AG08395 (cell line): ENCODE data around the gene CYB5R3.
"Not testable (repeated sequence)": the region's sequence is repeated elsewhere in the genome, so short reads cannot be mapped to it uniquely, and the experiment has no call there.

Experiments used
- DNase-seq: peaks from one replicate; pipeline ENCODE4 v3.0.0; 2012; ENCODE audit warnings: mixed read lengths, low spot score

Gene CYB5R3

DNA sequence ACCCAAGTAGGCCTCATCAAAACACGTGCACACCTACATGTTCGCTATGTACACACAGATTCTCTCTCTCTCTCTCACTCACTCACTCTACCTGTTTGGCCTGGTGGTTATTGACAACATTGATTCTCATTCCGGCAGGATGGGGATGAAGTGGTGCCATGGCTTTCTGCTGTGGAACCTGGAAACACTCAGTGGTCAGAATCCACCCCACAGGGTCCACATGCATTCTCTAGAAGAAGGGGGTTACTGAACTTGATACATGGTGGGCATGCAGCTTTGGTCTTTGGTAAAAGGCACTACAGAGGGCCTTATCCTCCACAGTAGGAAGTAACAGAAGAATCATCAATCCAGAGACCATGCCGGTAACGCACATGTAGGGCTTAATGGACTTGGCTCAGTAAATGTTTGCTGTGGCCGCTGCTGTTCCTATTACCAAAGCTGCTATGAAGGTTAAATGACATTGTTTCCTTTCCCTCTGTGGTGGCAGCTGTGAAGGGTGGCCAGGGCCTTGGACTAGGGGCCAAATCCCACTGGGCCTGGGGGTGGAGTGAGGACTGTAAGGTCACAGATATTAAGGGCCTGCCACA is 47.2 kb downstream of the CYB5R3 start:
- no peak for DNase-seq

DNA sequence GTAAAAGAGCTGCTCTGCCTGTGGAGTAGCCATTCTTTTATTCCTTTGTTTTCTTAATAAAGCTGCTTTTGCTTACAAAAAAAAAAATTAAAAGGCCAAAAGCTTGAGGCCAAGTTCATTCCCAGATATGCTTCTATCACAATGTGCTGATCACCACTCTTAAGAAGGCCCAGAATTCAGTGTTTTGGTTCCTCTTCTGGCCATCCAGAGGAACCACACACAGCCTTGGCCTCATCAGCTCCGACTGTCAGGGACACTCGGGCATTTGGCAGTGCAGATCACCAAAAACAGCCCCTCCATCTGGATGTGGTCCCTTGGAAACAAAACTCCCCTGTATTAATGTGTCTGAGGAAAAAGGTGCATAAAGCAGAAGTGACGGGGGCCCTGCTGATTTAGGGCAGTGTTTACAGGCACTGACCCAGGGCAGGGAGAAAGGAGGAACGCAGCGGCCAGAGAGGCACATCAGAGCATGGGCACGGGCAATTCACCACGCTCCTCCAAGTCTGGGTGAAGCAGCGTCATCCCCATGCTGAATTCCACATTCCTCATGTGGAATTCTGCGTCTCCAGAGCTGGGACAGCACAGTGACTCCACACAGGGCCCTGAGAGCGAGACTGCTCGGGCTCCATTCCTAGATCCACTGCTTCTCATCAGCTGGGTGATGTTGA is 52.2 kb downstream of the CYB5R3 start:
- no peak for DNase-seq

DNA sequence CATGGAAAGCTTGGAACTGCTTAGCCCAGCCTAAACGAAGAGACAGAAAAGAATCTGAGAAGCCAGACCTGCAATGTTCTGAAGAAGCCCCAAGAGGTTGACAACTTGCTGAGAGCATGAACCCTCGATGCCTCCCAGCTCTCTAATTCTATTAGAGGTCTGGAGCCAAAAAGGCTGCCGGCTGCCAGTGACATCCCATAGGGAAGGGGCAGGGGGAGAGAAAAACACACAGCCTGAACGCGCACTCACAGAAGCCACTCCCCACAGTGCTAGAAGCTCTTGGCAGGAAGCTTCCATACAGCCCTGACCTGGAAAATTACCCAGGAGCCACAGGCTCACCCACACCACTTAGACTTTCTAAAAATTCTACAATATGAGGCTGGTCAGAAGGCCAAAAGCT is 52.9 kb downstream of the CYB5R3 start:
- DNase-seq, result no peak

DNA sequence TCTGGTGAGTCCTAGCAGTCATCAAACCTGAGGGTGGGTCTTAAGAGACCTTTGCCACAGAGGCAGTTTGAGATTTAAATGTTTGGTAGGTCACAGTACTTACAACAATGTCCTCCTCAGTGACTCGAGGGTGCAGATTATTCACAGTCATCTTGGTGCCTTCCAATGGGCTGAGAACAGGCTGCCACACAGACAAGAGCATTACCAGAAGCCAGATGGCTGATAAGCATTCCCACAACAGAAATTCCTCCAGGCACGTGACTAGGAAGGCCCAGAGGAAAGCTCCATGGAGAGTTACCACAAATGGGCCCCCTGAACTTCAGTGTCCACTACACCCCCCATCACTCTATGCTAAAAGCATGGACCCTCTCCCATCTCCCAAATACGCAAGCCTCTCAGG is 53.8 kb downstream of the CYB5R3 start:
- DNase-seq, result no peak

DNA sequence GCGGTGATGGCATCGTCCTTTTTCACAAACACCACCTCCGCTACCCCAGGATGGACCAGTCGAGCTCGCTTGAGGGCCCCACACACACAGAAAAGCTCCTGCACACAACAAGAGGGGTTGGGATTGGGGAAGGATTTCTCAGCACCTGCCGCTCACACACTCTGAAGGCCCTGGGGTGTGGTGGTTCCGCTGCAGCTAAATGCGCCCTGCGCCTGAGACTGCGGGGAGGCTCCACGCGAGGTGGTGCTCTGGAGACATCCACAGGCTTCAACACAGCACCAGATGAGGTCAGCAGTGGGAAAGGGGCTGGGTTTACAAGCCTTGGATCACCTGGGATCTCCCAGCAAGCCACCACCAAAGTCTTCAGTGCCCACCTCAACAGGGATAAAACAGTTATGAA is 57.2 kb downstream of the CYB5R3 start:
- no peak for DNase-seq

DNA sequence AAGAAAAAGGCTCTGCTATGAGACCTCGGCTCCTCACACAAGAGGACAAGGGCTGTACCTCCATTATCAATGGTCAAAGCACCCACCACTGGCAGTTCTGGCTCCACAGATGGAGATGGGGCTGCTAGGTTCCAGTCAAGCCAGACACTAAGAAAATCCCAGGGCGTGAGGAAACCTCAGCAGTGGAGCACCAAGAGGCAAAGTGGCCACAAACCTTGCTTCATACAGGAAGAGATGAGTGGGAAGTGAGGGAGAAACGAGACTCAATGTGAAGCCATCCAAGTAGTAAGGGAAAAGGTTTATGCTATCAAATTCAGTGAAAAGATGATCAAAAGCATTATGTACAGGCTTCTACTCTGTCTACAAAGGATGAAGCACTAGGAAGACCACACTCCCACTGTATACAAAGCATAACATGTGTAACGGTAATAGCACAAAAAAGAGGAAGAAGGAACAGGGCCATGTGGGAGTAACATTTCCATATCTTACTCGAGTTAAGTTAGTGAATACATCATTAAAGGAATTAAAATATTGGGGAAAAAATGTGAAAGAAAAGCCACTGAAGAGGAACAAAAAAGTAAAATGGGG is 61.5 kb downstream of the CYB5R3 start:
- DNase-seq, result no peak

DNA sequence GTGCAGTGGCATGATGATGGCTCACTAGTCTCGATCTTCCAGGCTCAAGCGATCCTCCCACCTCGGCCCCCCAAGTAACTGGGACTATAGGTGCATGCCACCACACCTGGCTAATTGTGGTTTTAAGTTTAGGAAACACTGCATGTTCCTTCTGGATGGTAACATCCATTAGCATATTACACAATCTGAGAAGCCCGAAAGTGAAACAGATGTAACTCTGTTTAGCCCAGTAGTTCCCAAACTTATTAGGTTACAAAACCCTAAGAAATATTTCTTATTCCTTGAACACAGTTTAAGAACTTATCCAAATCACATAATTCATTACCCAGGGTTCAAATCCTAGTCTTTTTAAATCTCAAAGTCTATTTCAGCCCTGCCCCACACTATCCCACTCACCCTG is 62.8 kb downstream of the CYB5R3 start:
- no peak for DNase-seq

DNA sequence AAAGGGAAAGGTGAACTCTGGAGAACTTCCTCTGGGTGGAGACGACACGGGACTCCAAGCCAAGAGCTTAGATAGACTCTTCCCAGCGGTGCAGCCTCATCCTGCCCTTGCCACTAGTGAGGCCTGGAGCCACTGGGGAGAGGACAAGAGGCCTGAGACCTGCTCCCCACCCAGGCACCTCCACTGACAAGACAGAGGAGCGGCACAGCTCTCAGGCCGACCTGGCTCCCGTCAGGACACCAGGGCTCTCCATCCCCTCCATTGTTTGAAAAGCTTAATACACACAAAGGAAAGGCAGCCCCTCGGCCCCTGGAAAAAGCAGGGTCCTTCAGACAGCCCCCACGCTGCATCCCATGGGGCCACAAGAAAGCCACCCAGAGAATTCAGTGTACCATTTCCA is 64.1 kb downstream of the CYB5R3 start:
- DNase-seq, result no peak

DNA sequence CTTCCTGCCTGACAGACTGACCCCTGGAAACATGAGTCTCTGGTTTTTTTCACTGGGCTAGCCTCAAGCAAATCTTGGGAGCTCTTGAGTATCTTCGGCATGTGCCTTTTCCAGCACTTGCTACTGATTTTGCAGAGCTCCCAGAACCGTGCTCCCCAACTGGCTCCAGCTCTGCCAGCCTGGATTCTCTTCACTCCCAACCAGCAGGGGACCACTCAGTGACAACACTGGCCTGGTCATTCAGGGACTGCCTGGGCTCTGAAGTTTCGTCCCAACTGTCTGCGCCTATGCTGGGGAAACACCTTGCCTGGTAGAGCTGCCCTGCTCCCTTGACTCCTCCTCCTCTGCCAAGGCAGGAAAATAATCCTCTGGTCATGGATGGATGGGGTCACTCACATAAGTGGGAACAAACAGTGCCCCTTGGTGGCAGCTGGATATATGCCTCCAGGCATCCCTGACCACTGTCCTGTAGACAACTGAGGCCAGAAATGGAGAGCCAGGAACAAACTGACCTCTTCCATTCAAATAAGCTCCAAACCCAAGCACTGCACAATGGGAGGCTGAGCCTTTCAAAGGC is 64.7 kb downstream of the CYB5R3 start:
- DNase-seq, result no peak

DNA sequence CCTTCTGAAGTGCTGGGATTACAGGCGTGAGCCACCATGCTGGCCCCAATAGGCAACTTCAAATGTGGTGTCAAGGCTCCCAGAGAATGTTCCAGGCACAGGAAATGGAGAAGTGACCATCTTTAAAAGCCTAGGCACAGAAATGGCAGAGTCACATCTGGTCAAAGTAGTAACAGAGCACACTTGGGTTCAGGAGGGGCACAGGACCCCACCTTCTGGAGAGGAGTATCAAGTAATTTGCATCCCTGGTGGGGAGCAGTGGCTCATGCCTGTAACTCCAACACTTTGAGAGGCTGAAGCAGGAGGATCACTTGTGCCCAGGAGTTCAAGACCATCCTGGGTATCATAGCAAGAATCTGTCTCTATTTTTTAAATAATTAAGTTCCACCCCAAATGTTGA is 66.2 kb downstream of the CYB5R3 start:
- no peak for DNase-seq

DNA sequence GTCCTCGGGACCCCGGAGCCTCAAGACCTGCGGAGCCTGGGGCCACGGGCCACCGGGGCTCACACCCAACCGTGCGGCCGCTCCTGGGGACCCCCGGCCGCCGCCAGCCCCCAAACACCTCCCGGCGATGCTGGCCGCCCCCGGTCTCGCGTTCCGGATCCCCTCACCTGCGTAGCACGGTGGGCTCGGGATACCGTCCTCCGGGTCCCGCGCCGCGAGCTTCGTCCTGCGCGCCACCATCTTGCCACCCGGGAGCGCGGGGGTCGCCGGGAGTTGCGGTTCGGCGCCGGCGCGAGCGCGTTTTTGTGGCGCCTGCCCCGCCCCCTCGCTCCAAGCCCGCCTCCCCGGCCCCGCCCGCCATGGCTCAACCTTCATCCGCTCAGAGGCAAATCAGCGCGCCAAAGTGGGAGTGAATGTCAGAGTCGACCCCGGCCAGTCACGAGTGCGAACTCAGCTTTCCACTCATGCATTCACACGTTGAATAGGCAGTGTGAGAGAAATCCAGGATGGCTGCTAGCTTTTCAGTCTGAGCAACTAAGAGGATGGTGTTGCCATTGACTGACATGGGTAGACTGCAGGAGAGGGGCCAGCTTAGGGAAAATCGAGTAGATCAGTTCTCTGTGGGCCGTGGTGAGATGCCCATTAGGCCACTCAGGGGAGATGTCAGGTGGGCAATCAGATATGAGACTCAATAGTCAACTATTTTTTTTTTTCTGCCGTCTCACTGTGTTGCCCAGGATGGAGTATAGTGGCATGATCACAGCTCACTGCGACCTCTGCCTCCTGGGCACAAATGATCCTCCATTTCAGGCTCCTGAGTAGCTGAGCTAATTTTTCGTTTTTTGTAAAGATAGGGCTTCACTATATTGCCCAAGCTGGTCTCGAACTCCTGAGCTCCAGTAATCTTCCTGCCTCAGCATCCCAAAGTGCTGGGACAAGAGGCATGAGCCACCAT is 67.2 kb downstream of the CYB5R3 start:
- DNase-seq, result peak; percentile 87

DNA sequence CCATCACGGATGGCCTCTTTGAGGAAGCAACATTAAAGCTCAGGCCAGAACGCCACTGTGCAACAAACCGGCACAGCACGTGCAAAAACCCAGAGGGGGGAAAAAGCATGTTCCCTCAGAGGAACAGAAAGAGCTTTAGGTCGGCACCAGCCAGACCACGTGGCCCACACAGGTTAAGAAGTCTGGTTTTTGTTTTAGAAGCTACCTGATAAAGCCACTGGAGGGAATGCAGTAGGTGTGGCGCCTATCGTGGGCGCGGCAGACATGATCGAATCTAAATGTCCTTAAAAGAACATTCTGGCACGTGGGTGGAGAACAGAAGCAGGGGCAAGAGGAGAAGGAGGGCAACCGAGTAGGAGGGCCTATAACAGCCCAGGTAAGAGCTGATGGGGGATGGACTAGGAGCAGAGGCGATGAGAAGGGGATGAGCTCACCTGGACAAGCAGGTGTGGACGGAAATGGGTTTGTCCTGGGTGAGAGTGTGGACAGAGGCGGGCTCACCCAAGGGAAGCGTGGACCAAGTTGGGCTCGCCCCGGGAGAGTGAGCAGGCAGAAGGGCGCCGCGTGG is 67.9 kb downstream of the CYB5R3 start:
- DNase-seq, result not testable (repeated sequence)

DNA sequence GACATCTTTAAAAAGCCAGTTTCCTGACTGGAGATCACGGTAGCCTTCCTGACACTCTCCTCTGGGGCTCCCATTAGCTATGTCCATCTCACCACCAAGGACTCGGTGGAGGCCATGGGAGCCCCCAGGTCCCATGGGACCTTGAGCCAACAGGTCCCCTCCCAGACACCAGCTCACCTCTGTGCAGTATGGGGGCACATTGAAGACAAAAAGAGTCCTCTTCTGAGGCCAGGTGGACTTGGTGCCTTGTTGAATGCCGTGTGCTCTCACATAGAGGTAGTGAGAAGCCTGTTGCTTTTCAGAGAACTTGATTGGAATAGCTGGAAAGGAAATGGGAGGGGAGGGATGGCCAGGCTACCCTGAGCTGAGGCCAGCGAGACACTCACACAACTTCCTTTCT is 69.2 kb downstream of the CYB5R3 start:
- DNase-seq, result not testable (repeated sequence)

DNA sequence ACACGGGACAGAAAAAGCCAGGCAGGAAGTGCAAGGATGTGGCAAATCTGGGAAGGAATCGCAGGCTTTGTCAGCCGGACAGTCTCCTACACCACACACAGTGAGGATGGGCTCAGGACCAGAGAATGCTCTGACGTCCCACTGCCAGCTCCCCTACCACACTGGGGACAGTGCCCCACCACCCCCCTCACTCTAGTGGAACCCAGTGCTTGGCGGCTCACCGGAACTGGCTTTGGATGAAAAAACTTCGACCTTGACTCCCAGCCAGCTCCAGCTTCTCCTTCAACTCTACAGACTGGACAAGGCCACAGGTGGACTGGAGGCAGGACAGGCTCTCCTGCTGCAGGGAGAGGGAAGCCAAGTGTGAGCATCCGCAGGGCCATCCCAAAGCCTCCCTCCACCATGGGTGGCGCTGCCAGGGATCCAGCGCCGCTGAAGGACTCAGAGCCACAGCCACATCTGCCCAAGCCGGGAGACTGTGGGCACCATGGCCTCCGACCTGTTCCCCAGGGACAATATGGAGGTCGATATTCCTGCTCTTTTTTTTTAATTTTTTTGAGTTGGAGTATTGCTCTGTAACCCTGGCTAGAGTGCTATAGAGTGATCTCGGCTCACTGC is 71.5 kb downstream of the CYB5R3 start:
- DNase-seq, result no peak

DNA sequence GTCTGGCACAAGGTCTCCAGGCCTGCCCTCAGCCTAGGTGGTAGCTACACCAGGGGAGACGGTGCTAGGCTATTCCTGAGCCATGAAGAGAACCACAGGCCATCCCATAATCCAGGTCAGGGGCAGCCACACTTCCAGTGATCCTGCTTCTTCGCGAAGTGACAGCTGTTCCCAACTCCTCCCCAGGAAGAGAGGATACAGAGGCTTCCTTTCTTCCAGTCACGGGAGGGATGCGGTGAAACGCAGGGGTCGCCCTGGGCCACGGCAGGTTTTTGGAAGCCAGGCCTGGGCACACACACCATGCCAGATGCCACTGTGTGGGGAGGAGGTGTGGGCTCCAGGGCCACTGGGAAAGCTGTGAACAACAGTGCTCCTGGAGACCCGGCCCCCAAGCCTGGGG is 72.1 kb downstream of the CYB5R3 start:
- DNase-seq, result not testable (repeated sequence)

DNA sequence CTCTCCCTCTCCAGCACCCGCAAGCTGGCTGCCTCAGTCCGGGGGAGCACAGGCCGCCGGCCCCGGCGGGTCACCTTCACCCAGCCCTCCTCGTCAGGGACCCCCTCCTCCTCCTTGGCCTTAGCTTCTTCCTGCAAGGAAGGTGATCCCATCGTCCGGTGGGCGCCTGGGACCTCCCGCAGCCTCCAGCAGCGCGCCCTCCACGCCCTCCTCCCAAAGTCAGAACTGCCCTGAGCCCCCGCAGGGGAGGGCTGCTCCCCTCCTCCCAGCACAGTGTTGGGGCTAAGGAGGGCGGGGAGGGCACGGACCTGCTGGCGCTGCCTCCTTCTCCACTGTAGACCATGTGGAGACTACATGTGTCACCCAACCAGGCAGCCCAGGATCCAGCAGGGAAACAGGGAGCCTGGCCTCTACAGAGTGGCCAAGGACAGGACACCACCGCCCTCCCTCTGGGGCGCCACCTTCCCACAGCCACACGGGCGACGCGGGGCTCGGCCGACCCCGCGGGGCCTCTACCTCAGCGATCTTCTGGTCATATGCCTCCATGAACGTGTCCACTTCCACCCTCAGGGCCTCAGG is 73.1 kb downstream of the CYB5R3 start:
- not testable (repeated sequence) for DNase-seq

DNA sequence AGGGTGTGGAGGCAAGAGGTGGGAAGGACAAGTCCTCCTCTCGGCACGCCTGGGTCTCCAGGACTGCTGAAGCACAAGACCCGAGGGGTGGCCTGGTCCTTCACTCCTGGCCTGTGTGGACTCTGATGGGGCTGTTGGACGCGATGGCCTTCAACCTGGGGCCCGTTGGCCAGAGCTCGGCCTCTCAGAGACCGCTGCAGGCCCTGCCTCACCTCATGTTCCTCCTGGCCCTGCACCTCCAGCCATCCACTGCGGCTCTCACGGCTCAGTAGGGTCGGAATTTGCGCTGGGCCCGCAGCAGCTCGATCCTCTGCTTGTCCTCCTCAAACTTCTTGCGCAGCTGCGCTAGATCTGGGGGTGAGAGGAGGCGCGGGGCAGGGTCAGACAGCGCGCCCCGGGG is 74.7 kb downstream of the CYB5R3 start:
- not testable (repeated sequence) for DNase-seq

DNA sequence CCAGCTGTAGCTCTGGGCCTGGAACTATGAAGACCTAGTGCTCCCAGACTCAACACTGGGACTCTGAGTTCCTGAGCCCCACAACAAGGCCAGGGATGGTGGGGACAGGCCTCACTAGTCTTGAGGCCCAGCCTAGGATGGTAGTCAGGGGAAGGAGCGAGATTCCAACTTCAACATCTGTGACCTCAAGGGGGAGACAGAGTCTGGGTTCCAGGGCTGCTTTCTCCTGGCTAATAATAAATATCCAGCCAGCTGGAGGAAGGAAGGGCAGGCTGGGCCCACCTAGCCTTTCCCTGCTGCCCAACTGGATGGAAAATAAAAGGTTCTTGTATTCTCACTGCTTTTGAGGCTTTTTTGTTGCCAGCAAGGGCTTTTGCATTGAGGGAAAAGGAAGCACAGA is 75.1 kb downstream of the CYB5R3 start:
- DNase-seq, result not testable (repeated sequence)

DNA sequence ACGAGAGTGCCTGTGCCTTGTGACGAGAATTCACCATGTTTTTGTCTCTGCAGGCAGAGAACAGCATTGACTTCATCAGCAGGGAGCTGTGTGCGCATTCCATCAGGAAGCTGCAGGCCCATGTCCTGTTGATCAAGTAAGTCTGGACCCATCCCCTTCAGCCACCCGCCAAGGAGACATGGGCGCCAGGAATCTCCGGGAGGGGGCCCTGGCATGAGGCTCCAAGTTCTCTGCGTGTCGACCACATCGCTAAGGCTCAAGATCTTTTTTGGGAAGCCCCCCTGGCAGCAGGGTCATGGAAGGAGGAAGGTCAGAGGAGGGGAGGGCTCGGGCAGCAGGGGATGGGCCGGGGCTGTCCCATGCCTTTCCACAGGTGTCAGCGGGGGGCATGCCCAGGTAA is 78.1 kb downstream of the CYB5R3 start:
- not testable (repeated sequence) for DNase-seq

DNA sequence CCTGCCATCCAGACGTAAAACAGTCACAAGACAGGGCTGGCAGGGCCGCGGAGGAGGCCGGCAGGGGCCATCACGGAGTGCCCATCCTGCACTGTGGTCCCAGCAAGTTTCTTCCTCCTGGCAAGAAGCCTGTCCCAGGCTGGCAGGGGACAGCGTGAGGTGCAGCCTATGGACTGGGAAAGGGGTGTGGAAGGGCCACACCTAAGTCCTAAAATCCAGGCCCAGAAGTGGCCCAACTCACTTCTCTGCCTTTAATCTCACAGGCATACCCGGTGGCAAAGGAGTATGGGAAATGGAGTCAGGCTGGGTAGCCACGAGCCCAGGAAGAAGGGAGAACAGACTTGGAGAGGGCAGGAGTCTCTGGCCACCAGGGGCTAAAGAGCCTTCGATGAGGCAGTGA is 78.6 kb downstream of the CYB5R3 start:
- not testable (repeated sequence) for DNase-seq

DNA sequence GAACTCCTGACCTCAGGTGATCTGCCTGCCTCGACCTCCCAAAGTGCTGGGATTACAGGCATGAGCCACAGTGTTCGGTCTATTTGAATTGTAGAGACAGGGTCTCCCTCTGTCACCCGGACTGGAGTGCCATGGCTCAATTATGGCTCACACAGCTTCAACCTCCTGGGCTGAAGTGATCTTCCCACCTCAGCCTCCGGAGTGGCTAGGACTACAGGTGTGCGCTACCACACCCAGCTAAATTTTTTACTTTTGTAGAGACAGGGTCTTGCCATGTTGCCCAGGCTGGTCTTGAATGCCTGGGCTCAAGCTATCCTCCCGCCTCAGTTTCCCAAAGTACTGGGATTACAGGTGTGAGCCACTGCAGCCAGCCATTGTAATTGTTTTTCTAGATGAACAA is 81.2 kb downstream of the CYB5R3 start:
- DNase-seq, result not testable (repeated sequence)
